HEK293 (cell line): ENCODE data around the gene ADRM1.

Source experiments
- CTCF ChIA-PET: fragments of 350-600 bp; formaldehyde crosslinking; extraction: SDS; loops from one replicate; lab custom pipeline; 2021; ENCODE audit warnings: antibody characterized with exemption; lab: Yijun Ruan, JAX
- POLR2A ChIA-PET: fragments of 300-600 bp; formaldehyde crosslinking; extraction: SDS; loops from one replicate; lab custom pipeline; 2020; ENCODE audit warnings: antibody characterized with exemption, inconsistent platforms; lab: Yijun Ruan, JAX
- H3K27ac ChIP-seq: fragments of 200-500 bp; sonication (Bioruptor generic); 2 replicates; pipeline ENCODE4 v1.5.1; 2014; ENCODE audit warnings: low read depth, low read length, control low read depth, inconsistent platforms; ENCODE audit errors: extremely low read depth
- H3K36me3 ChIP-seq, 2 experiments: fragments of 200-500 bp in 1 of 2; sonication (Bioruptor generic) in 1 of 2; 1 replicate in 1 of 2; 2 replicates in 1 of 2; pipeline ENCODE4 v1.5.1; 2014 to 2017; ENCODE audit warnings: inconsistent platforms in 2 of 2, low read length in 2 of 2; ENCODE audit not compliant: control insufficient read depth in 2 of 2, insufficient read depth in 1 of 2
- H3K4me1 ChIP-seq: fragments of 200-500 bp; sonication (Bioruptor generic); 2 replicates; pipeline ENCODE4 v1.5.1; 2014; ENCODE audit warnings: mild to moderate bottlenecking, low read length, inconsistent platforms; ENCODE audit not compliant: control insufficient read depth, insufficient read depth
- H3K4me3 ChIP-seq: 2 replicates; pipeline ENCODE4 v1.5.1; 2011; ENCODE audit warnings: low read depth, mild to moderate bottlenecking, control low read depth, low read length, moderate library complexity
- H3K9me3 ChIP-seq: fragments of 200-500 bp; sonication (Bioruptor generic); 2 replicates; pipeline ENCODE4 v1.5.1; 2014; ENCODE audit warnings: low read depth, low read length, inconsistent platforms; ENCODE audit not compliant: control insufficient read depth, insufficient read depth
- EGR2 ChIP-seq: fragments of 450-650 bp; formaldehyde crosslinking; IDR thresholded peaks from 2 replicates; pipeline ENCODE4 v1.5.1; 2016; ENCODE audit warnings: low read depth, missing biosample characterization, missing genetic modification characterization
- FEZF1 ChIP-seq: fragments of 450-650 bp; formaldehyde crosslinking; IDR thresholded peaks from 2 replicates; pipeline ENCODE4 v1.5.1; 2016; ENCODE audit warnings: missing biosample characterization, missing genetic modification characterization
- GLIS1 ChIP-seq: fragments of 450-650 bp; formaldehyde crosslinking; IDR thresholded peaks from 2 replicates; pipeline ENCODE4 v1.5.1; 2016; ENCODE audit warnings: missing biosample characterization, missing genetic modification characterization
- IKZF3 ChIP-seq: fragments of 450-650 bp; IDR thresholded peaks from 2 replicates; pipeline ENCODE4 v1.5.0; 2018; ENCODE audit warnings: missing biosample characterization, mild to moderate bottlenecking, missing genetic modification characterization, moderate library complexity
- KLF10 ChIP-seq: fragments of 450-650 bp; IDR thresholded peaks from 2 replicates; pipeline ENCODE4 v1.5.1; 2018; ENCODE audit warnings: missing biosample characterization, mild to moderate bottlenecking, missing genetic modification characterization
- SP7 ChIP-seq: fragments of 450-650 bp; formaldehyde crosslinking; IDR thresholded peaks from 2 replicates; pipeline ENCODE4 v1.5.1; 2016; ENCODE audit warnings: missing biosample characterization, missing genetic modification characterization
- ZFHX2 ChIP-seq: fragments of 450-650 bp; formaldehyde crosslinking; conservative IDR thresholded peaks from 2 replicates; pipeline ENCODE4 v1.5.1; 2016; ENCODE audit warnings: missing biosample characterization, missing genetic modification characterization
- ZNF10 ChIP-seq: fragments of 450-650 bp; formaldehyde crosslinking; IDR thresholded peaks from 2 replicates; pipeline ENCODE4 v1.5.1; 2017; ENCODE audit warnings: missing biosample characterization, missing genetic modification characterization
- ZNF146 ChIP-seq: fragments of 450-650 bp; formaldehyde crosslinking; IDR thresholded peaks from 2 replicates; pipeline ENCODE4 v1.5.1; 2016; ENCODE audit warnings: missing biosample characterization, missing genetic modification characterization
- ZNF600 ChIP-seq: fragments of 450-650 bp; formaldehyde crosslinking; IDR thresholded peaks from 2 replicates; pipeline ENCODE4 v1.5.1; 2016; ENCODE audit warnings: missing biosample characterization, missing genetic modification characterization
- ZNF701 ChIP-seq: fragments of 450-650 bp; formaldehyde crosslinking; IDR thresholded peaks from 2 replicates; pipeline ENCODE4 v1.5.1; 2016; ENCODE audit warnings: missing biosample characterization, missing genetic modification characterization
- TF ChIP-seq, protein P1 (sequence below): fragments of 450-650 bp; formaldehyde crosslinking; IDR thresholded peaks from 2 replicates; pipeline ENCODE4 v1.5.1; 2016; ENCODE audit warnings: missing biosample characterization, missing genetic modification characterization
- TF ChIP-seq, protein P2 (sequence below): fragments of 450-650 bp; formaldehyde crosslinking; IDR thresholded peaks from 2 replicates; pipeline ENCODE4 v1.5.1; 2016; ENCODE audit warnings: missing biosample characterization, missing genetic modification characterization, borderline replicate concordance
- TF ChIP-seq, protein P3 (sequence below): fragments of 450-650 bp; formaldehyde crosslinking; IDR thresholded peaks from 2 replicates; pipeline ENCODE4 v1.5.1; 2016; ENCODE audit warnings: missing biosample characterization, missing genetic modification characterization, borderline replicate concordance

ADRM1 gene

DNA sequence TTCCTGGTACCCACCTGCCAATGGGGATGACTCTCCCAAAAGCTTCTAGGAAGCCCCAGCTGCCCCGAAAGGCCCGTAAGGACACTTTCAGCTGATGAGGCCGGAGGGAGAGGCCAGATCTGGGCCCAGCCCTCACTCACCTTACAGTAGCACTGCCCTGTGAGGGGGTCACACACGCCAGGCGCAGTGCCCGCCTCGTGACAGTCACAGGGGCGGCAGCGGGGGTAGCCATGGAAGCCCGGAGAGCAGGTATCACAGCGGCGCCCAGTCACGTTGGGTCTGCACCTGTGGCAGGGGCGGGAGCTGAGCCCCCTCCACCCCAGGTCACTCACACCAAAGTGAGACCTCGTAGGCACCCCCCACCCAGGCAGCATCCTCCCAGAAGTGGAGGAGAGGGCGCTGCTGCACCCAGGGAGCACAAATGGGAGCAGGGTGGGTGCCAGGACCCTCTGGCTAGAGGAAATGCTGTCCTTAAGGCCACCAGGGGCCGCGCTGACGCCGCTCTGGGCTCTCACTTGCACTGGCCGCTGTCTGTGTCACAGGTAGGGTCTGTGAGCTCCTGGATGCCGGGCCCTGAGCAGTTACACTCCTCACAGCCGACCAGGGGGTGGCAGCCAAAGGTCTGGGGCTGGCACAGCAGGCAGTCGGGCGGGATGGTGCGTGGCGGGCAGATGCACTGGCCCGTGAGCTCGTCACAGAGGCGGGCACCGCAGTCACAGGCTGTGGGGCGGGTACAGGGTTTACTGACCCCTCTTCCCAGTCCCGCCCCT is 25.1 kb downstream of the ADRM1 start:
- H3K4me1 ChIP-seq = no peaks in the 10 kb centered on the region
- H3K36me3 ChIP-seq = peaks cover 0 to 94% of the 10 kb centered on the region in 2 experiments; a peak in 2 of 3 replicates
- no peak for TF ChIP-seq KLF10 (tag by site-specific recombination)
- ChIA-PET POLR2A (no interaction called here), CTCF (interaction anchor here (0.6 to 1.2 kb wide), 2 partner anchors 9 to 55 kb away, joined by 3 to 6 read pairs; no protein-coding TSS in a partner anchor)
- no peak overlapping the region for H3K4me3 ChIP-seq
- H3K27ac ChIP-seq = no peak overlapping the region
- H3K9me3 ChIP-seq = no peaks in the 10 kb centered on the region

DNA sequence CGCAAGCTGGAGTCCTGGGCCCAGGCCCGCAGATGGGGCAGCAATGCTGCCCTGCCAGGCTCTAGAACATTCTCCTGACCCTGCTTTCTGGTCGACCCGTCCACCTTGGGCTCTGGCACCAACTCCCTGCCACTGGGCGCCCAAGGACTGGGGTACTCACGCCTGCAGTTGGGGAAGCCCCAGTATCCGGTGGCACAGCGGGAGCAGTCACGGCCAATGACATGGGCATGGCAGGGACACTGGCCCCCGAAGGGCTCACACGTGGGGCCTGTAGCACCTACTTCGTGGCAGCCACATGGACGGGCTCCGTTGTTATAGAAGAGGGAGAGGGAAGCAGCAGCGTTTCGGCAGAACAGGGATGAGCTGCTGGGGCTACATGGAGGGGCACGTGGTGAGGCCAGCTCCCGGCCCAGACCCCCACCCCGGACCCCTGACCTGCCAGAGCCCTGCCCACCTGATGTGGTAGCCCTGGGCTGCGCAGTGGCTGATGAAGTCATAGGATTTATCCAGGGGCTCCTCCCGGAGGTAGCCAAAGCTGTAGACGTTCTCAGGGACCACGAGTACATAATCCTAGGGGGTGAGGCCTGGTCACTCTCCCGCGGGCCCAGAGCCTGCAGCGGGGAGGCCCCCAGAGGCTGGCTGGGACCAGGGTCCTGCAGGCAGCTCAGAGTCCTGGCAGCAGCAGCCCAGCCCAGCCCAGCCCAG is 26.0 kb downstream of the ADRM1 start:
- H3K4me1 ChIP-seq = no peaks in the 10 kb centered on the region
- no peak overlapping the region for H3K4me3 ChIP-seq
- POLR2A ChIA-PET = interaction anchor here (0.6 to 1.3 kb wide), 2 partner anchors 9 to 10 kb away, joined by 3 read pairs; no protein-coding TSS in a partner anchor
- no peaks in the 10 kb centered on the region for H3K9me3 ChIP-seq
- peaks cover 0 to 92% of the 10 kb centered on the region in 2 experiments; a peak in 2 of 3 replicates for H3K36me3 ChIP-seq
- no peak overlapping the region for H3K27ac ChIP-seq
- 0 out of 2 replicates have a peak, but pooled peaks have one; percentile 12 for TF ChIP-seq ZNF600 (tag by site-specific recombination)
- TF ChIP-seq, protein P1, sequence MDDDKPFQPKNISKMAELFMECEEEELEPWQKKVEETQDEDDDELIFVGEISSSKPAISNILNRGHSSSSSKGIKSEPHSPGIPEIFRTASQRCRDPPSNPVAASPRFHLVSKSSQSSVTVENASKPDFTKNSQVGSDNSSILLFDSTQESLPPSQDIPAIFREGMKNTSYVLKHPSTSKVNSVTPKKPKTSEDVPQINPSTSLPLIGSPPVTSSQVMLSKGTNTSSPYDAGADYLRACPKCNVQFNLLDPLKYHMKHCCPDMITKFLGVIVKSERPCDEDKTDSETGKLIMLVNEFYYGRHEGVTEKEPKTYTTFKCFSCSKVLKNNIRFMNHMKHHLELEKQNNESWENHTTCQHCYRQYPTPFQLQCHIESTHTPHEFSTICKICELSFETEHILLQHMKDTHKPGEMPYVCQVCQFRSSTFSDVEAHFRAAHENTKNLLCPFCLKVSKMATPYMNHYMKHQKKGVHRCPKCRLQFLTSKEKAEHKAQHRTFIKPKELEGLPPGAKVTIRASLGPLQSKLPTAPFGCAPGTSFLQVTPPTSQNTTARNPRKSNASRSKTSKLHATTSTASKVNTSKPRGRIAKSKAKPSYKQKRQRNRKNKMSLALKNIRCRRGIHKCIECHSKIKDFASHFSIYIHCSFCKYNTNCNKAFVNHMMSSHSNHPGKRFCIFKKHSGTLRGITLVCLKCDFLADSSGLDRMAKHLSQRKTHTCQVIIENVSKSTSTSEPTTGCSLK (tag by site-specific recombination) = no peak
- CTCF ChIA-PET = interaction anchor here (1.2 kb wide), 1 partner anchor 54 kb away, joined by 6 read pairs; no protein-coding TSS in a partner anchor

DNA sequence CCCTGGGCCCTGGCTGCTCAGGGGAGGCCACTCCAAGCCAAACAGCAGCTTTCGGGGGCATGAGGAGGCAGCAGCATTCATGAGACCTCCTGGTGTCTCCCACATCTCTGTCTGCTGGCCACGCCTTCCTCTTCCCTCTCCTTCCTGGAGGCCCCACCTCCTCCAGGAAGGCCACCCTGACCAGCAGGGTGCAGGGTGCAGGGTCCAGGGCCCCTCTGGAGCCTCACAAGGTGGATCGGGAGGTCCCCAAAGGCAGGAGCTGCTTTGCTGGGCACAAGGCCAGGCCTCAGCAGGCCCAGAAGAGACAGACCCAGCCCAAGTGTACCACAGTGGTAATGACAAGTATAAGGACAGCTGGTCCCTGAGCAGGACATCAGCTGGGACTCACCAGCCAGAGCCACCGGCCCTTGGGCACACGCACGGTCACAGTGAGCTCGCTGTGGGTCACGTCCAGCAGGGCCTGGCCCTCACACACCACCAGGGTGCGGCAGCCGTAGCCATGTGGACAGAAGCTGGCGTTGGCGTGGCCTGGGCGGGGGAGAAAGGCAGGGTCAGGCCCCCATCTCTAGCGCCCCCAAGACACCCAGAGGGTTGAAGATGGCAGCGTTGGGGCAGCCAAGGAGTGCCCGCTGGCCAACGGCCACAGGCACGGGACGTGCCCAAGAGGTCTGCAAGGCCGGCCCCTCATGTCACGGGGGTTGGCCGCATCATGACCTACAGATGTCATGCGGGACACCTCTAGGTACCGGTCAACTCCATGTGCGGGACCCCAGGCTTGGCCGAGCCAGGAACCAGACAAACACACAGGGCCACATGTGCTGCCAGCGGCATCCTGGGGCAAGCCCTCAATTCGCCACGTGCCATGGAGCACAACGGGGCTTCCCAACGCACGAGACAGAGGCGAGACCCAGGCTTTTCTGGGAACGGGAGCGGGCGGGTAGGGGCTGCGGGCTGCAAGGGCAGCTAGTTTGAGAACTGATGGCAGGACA is 26.9 kb downstream of the ADRM1 start:
- ChIA-PET POLR2A (interaction anchor here (0.6 to 1.3 kb wide), 2 partner anchors 10 kb away, joined by 3 read pairs; no protein-coding TSS in a partner anchor), CTCF (interaction anchor here (1.2 kb wide), 1 partner anchor 54 kb away, joined by 6 read pairs; no protein-coding TSS in a partner anchor)
- TF ChIP-seq GLIS1 = peak; percentile 83
- no peak for TF ChIP-seq ZNF10 (tag by site-specific recombination)
- TF ChIP-seq ZNF146 (tag by site-specific recombination) = no peak
- TF ChIP-seq, protein P2, sequence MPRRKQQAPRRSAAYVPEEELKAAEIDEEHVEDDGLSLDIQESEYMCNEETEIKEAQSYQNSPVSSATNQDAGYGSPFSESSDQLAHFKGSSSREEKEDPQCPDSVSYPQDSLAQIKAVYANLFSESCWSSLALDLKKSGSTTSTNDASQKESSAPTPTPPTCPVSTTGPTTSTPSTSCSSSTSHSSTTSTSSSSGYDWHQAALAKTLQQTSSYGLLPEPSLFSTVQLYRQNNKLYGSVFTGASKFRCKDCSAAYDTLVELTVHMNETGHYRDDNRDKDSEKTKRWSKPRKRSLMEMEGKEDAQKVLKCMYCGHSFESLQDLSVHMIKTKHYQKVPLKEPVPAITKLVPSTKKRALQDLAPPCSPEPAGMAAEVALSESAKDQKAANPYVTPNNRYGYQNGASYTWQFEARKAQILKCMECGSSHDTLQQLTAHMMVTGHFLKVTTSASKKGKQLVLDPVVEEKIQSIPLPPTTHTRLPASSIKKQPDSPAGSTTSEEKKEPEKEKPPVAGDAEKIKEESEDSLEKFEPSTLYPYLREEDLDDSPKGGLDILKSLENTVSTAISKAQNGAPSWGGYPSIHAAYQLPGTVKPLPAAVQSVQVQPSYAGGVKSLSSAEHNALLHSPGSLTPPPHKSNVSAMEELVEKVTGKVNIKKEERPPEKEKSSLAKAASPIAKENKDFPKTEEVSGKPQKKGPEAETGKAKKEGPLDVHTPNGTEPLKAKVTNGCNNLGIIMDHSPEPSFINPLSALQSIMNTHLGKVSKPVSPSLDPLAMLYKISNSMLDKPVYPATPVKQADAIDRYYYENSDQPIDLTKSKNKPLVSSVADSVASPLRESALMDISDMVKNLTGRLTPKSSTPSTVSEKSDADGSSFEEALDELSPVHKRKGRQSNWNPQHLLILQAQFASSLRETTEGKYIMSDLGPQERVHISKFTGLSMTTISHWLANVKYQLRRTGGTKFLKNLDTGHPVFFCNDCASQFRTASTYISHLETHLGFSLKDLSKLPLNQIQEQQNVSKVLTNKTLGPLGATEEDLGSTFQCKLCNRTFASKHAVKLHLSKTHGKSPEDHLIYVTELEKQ (tag by site-specific recombination) = no peak
- TF ChIP-seq FEZF1 (tag by site-specific recombination) = no peak
- no peak for TF ChIP-seq SP7 (tag by site-specific recombination)
- TF ChIP-seq ZFHX2 (tag by site-specific recombination) = peak; percentile 76
- TF ChIP-seq IKZF3 (tag by site-specific recombination) = no peak
- TF ChIP-seq ZNF701 (tag by site-specific recombination) = no peak
- TF ChIP-seq EGR2 = peak; percentile 75
- TF ChIP-seq, protein P3, sequence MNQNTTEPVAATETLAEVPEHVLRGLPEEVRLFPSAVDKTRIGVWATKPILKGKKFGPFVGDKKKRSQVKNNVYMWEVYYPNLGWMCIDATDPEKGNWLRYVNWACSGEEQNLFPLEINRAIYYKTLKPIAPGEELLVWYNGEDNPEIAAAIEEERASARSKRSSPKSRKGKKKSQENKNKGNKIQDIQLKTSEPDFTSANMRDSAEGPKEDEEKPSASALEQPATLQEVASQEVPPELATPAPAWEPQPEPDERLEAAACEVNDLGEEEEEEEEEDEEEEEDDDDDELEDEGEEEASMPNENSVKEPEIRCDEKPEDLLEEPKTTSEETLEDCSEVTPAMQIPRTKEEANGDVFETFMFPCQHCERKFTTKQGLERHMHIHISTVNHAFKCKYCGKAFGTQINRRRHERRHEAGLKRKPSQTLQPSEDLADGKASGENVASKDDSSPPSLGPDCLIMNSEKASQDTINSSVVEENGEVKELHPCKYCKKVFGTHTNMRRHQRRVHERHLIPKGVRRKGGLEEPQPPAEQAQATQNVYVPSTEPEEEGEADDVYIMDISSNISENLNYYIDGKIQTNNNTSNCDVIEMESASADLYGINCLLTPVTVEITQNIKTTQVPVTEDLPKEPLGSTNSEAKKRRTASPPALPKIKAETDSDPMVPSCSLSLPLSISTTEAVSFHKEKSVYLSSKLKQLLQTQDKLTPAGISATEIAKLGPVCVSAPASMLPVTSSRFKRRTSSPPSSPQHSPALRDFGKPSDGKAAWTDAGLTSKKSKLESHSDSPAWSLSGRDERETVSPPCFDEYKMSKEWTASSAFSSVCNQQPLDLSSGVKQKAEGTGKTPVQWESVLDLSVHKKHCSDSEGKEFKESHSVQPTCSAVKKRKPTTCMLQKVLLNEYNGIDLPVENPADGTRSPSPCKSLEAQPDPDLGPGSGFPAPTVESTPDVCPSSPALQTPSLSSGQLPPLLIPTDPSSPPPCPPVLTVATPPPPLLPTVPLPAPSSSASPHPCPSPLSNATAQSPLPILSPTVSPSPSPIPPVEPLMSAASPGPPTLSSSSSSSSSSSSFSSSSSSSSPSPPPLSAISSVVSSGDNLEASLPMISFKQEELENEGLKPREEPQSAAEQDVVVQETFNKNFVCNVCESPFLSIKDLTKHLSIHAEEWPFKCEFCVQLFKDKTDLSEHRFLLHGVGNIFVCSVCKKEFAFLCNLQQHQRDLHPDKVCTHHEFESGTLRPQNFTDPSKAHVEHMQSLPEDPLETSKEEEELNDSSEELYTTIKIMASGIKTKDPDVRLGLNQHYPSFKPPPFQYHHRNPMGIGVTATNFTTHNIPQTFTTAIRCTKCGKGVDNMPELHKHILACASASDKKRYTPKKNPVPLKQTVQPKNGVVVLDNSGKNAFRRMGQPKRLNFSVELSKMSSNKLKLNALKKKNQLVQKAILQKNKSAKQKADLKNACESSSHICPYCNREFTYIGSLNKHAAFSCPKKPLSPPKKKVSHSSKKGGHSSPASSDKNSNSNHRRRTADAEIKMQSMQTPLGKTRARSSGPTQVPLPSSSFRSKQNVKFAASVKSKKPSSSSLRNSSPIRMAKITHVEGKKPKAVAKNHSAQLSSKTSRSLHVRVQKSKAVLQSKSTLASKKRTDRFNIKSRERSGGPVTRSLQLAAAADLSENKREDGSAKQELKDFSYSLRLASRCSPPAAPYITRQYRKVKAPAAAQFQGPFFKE (tag by site-specific recombination) = no peak
- Histone ChIP-seq H3K9me3 (no peaks in the 10 kb centered on the region), H3K27ac (no peak overlapping the region), H3K36me3 (peaks cover 0 to 89% of the 10 kb centered on the region in 2 experiments; a peak in 2 of 3 replicates), H3K4me1 (no peaks in the 10 kb centered on the region), H3K4me3 (no peak overlapping the region)
